ENCODE data around the gene DLGAP3. TPM values are rescaled to one million over a fixed set of nuclear protein-coding genes. Genes with fewer than 3 reads are reported as not detected.

Gene DLGAP3
- polyA plus RNA-seq, 1 donor (not counting 4 experiments of a cell fraction or from before 2014, with no cell fraction given), result not detected

GRCh38 chr1:34879230-34879629 is 50.2 kb downstream of the DLGAP3 start:
- H3K36me3 ChIP-seq (ENCODE audit: control insufficient read depth in 2 of 2, extremely low read depth in 1 of 2, insufficient read depth in 2 of 2, low read length in 2 of 2), result no peaks in the 10 kb centered on the region
- no peaks in the 10 kb centered on the region for H4K20me1 ChIP-seq (ENCODE audit: control insufficient read depth, extremely low read depth, insufficient read depth, low read length)
- H3K9me1 ChIP-seq (ENCODE audit: control insufficient read depth, extremely low read depth, insufficient read depth, low read length), result no peaks in the 10 kb centered on the region
- no peak overlapping the region for H3K9ac ChIP-seq (ENCODE audit: control insufficient read depth, extremely low read depth, insufficient read depth, low read length)
- FAIRE-seq (no peak), DNase-seq (ENCODE audit: low read depth, low spot score) (no peak)
- H3K4me1 ChIP-seq (ENCODE audit: control insufficient read depth, extremely low read depth, insufficient read depth, low read length), result no peaks in the 10 kb centered on the region
- H3K4me2 ChIP-seq (ENCODE audit: control insufficient read depth, extremely low read depth, insufficient read depth, low read depth, low read length), result no peak overlapping the region
- peaks cover 4% of the 10 kb centered on the region for H3K27me3 ChIP-seq (ENCODE audit: control insufficient read depth, extremely low read depth, insufficient read depth, low read length)
- TF ChIP-seq EZH2 (IDR thresholded peaks at IDR 0.05; ENCODE audit: low read length) (no peak), CTCF (optimal IDR thresholded peaks at IDR 0.05 in 1 of 3, IDR thresholded peaks at IDR 0.05 in 1 of 3, conservative IDR thresholded peaks at IDR 0.05 in 1 of 3; ENCODE audit: extremely low read depth in 1 of 3, insufficient read depth in 2 of 3, low read length in 3 of 3) (no peak)
- no peak overlapping the region for H3K27ac ChIP-seq (ENCODE audit: control insufficient read depth, insufficient read depth, low read length)
- no peak overlapping the region for H2AFZ ChIP-seq (ENCODE audit: control insufficient read depth, low read length)
- H3K9me3 ChIP-seq (ENCODE audit: control insufficient read depth, low read depth, low read length), result no peaks in the 10 kb centered on the region
- no peaks in the 10 kb centered on the region for H3K79me2 ChIP-seq (ENCODE audit: control insufficient read depth, insufficient read depth, low read length)
- no peak overlapping the region for H3K4me3 ChIP-seq (ENCODE audit: control insufficient read depth in 2 of 3, extremely low read depth in 1 of 3, insufficient read depth in 2 of 3, low read depth in 1 of 3, low read length in 3 of 3)
- dilution Hi-C loops (cut with MboI; ENCODE audit: extremely low pct_ligation_motif_present, low sequenced_read_pairs), result no loop called here

- H3K9ac ChIP-seq (ENCODE audit: control insufficient read depth, extremely low read depth, insufficient read depth, low read length), result no peak overlapping the region
- no peak overlapping the region for H3K4me3 ChIP-seq (ENCODE audit: control insufficient read depth in 2 of 3, extremely low read depth in 1 of 3, insufficient read depth in 2 of 3, low read depth in 1 of 3, low read length in 3 of 3)
- TF ChIP-seq EZH2 (IDR thresholded peaks at IDR 0.05; ENCODE audit: low read length) (no peak), CTCF (optimal IDR thresholded peaks at IDR 0.05 in 1 of 3, IDR thresholded peaks at IDR 0.05 in 1 of 3, conservative IDR thresholded peaks at IDR 0.05 in 1 of 3; ENCODE audit: extremely low read depth in 1 of 3, insufficient read depth in 2 of 3, low read length in 3 of 3) (no peak)
- no peak overlapping the region for H2AFZ ChIP-seq (ENCODE audit: control insufficient read depth, low read length)
- no peaks in the 10 kb centered on the region for H3K79me2 ChIP-seq (ENCODE audit: control insufficient read depth, insufficient read depth, low read length)
- H3K36me3 ChIP-seq (ENCODE audit: control insufficient read depth in 2 of 2, extremely low read depth in 1 of 2, insufficient read depth in 2 of 2, low read length in 2 of 2), result no peaks in the 10 kb centered on the region
- peaks cover 4% of the 10 kb centered on the region for H3K27me3 ChIP-seq (ENCODE audit: control insufficient read depth, extremely low read depth, insufficient read depth, low read length)
- DNase-seq (ENCODE audit: low read depth, low spot score) (no peak), FAIRE-seq (no peak)
- H3K4me2 ChIP-seq (ENCODE audit: control insufficient read depth, extremely low read depth, insufficient read depth, low read depth, low read length), result no peak overlapping the region
- no peaks in the 10 kb centered on the region for H3K9me3 ChIP-seq (ENCODE audit: control insufficient read depth, low read depth, low read length)
- no peaks in the 10 kb centered on the region for H3K9me1 ChIP-seq (ENCODE audit: control insufficient read depth, extremely low read depth, insufficient read depth, low read length)
- H4K20me1 ChIP-seq (ENCODE audit: control insufficient read depth, extremely low read depth, insufficient read depth, low read length), result no peaks in the 10 kb centered on the region
- no peaks in the 10 kb centered on the region for H3K4me1 ChIP-seq (ENCODE audit: control insufficient read depth, extremely low read depth, insufficient read depth, low read length)
- dilution Hi-C loops (cut with MboI; ENCODE audit: extremely low pct_ligation_motif_present, low sequenced_read_pairs), result no loop called here
- H3K27ac ChIP-seq (ENCODE audit: control insufficient read depth, insufficient read depth, low read length), result no peak overlapping the region
These were observed 53.0 kb downstream of the DLGAP3 start for GRCh38 chr1:34876406-34876805.

Data from keratinocyte (primary cell).